Left lung (tissue), 10 donors: ENCODE results near the gene DUT. TPM values are rescaled to one million over a fixed set of nuclear protein-coding genes. Genes with fewer than 3 reads are reported as not detected.

Source experiments
- ATAC-seq: fragments of 200-7000 bp; cut with Tn5 transposase; one replicate; pipeline ENCODE4 v1.9.1; 2020; ENCODE audit warnings: moderate library complexity
- DNase-seq, 4 donors: peaks; one replicate each; pipeline ENCODE4 v3.0.0-alpha.2; 2013 to 2020
- H3K27ac ChIP-seq, 2 donors: fragments of 200-600 bp; sonication (generic) in 1 of 2; one replicate each; pipeline versions ENCODE4 v1.5.0 to v1.8.0; 2020 to 2021
- H3K27me3 ChIP-seq, 2 donors: fragments of 200-600 bp; sonication (generic) in 1 of 2; one replicate each; pipeline versions ENCODE4 v1.5.0 to v1.8.0; 2020 to 2021
- H3K36me3 ChIP-seq, 2 donors: fragments of 200-600 bp; sonication (generic) in 1 of 2; one replicate each; pipeline versions ENCODE4 v1.5.0 to v1.8.0; 2020 to 2021
- H3K4me1 ChIP-seq, 2 donors: fragments of 200-600 bp; one replicate each; pipeline ENCODE4 v1.8.0; 2021
- H3K4me3 ChIP-seq, 2 donors: fragments of 200-600 bp; sonication (generic) in 1 of 2; one replicate each; pipeline versions ENCODE4 v1.5.0 to v1.8.0; 2020 to 2021; ENCODE audit warnings: mild to moderate bottlenecking in 1 of 2
- H3K9me3 ChIP-seq, 2 donors: fragments of 200-600 bp; sonication (generic) in 1 of 2; one replicate each; pipeline versions ENCODE4 v1.5.0 to v1.8.0; 2020 to 2021
- intact Hi-C, 2 donors: fragments of 100-400 bp; cut with DNase I; formaldehyde crosslinking; loops; one replicate each; pipeline versions ENCODE4 v1.11.2 to v1.14.2; 2022
- polyA plus RNA-seq, 6 donors: library from polyadenylated mRNA; unstranded; fragments of 120-200 nt; gene quantifications; one replicate each; pipeline ENCODE4 v1.2.1, GENCODE V29; 2013; ENCODE audit not compliant: insufficient read length in 6 of 6
- total RNA-seq, 2 donors: library from RNA; stranded (reverse); fragmentation: NEBNext Ultra II Directional; extraction: Animal tissue kit (Norgen Biotek cat#: 25700); gene quantifications; one replicate each; pipeline ENCODE4 v1.2.1, GENCODE V29; 2021
- TF ChIP-seq, protein P1 (sequence below), 2 donors: fragments of 200-600 bp; sonication (generic) in 1 of 2; IDR thresholded peaks; one replicate each; pipeline versions ENCODE4 v1.5.0 to v1.8.0; 2021; ENCODE audit warnings: antibody characterized with exemption in 2 of 2
- donor health status: DM: no; HTN: yes; CAD: no.
- donor health status: DM: no; HTN: no; CAD: no.

DUT gene
- total and polyA plus RNA-seq, 8 donors: 78.0 to 176 (median 167) TPM

GRCh38 chr15:48309740-48310139 lies 21.5 kb upstream of the DUT start:
- no peak overlapping the region for H3K27ac ChIP-seq
- no peaks in the 10 kb centered on the region for H3K36me3 ChIP-seq
- no peaks in the 10 kb centered on the region for H3K27me3 ChIP-seq
- H3K4me3 ChIP-seq: no peak overlapping the region
- no peaks in the 10 kb centered on the region for H3K4me1 ChIP-seq
- ATAC-seq (no peak), DNase-seq (no peak)
- intact Hi-C loops: no loop called here
- H3K9me3 ChIP-seq: no peaks in the 10 kb centered on the region
- TF ChIP-seq, protein P1, sequence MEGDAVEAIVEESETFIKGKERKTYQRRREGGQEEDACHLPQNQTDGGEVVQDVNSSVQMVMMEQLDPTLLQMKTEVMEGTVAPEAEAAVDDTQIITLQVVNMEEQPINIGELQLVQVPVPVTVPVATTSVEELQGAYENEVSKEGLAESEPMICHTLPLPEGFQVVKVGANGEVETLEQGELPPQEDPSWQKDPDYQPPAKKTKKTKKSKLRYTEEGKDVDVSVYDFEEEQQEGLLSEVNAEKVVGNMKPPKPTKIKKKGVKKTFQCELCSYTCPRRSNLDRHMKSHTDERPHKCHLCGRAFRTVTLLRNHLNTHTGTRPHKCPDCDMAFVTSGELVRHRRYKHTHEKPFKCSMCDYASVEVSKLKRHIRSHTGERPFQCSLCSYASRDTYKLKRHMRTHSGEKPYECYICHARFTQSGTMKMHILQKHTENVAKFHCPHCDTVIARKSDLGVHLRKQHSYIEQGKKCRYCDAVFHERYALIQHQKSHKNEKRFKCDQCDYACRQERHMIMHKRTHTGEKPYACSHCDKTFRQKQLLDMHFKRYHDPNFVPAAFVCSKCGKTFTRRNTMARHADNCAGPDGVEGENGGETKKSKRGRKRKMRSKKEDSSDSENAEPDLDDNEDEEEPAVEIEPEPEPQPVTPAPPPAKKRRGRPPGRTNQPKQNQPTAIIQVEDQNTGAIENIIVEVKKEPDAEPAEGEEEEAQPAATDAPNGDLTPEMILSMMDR (IDR thresholded peaks at IDR 0.05): no peak

DNA sequence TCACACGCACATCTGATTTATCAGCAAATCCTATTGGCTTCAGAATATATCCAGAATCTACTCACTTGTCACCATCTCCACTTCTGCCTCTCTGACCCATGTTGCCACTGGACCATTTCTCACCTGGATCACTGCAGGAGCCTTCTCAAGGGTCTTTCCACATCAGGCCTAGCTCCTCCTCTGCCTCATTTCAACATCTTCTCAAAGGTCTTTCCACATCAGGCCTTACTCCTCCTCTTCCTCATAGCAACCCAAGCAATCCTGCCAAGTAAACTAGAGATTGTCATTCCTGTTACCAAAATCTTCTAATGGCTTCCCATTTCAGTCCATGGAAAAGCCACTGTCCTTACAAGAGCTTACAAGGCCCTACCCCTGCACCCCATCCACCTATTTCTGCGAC lies 18.0 kb upstream of the DUT start:
- intact Hi-C loops: no loop called here
- H3K27ac ChIP-seq: no peak overlapping the region
- TF ChIP-seq, protein P1 (IDR thresholded peaks at IDR 0.05): no peak
- no peaks in the 10 kb centered on the region for H3K27me3 ChIP-seq
- no peak overlapping the region for H3K4me3 ChIP-seq
- H3K4me1 ChIP-seq: no peaks in the 10 kb centered on the region
- no peak for DNase-seq
- H3K36me3 ChIP-seq: no peaks in the 10 kb centered on the region
- no peaks in the 10 kb centered on the region for H3K9me3 ChIP-seq
- no peak for ATAC-seq

GRCh38 chr15:48315041-48315440 lies 16.2 kb upstream of the DUT start:
- ATAC-seq: no peak
- H3K27ac ChIP-seq: no peak overlapping the region

GRCh38 chr15:48317221-48317620 lies 14.0 kb upstream of the DUT start:
- Histone ChIP-seq H3K27ac (no peak overlapping the region), H3K4me1 (no peaks in the 10 kb centered on the region), H3K4me3 (no peak overlapping the region), H3K36me3 (no peaks in the 10 kb centered on the region), H3K9me3 (no peaks in the 10 kb centered on the region), H3K27me3 (no peaks in the 10 kb centered on the region)
- ATAC-seq (no peak), DNase-seq (no peak)
- TF ChIP-seq, protein P1 (IDR thresholded peaks at IDR 0.05): no peak
- intact Hi-C loops: no loop called here

More at GRCh38 chr15:48315041-48315440, 16.2 kb upstream of the DUT start:
- TF ChIP-seq, protein P1 (IDR thresholded peaks at IDR 0.05): no peak
- intact Hi-C loops: no loop called here
- no peaks in the 10 kb centered on the region for H3K27me3 ChIP-seq
- DNase-seq: no peak
- H3K9me3 ChIP-seq: no peaks in the 10 kb centered on the region
- H3K4me1 ChIP-seq: no peaks in the 10 kb centered on the region
- H3K4me3 ChIP-seq: no peak overlapping the region
- H3K36me3 ChIP-seq: no peaks in the 10 kb centered on the region

DNA sequence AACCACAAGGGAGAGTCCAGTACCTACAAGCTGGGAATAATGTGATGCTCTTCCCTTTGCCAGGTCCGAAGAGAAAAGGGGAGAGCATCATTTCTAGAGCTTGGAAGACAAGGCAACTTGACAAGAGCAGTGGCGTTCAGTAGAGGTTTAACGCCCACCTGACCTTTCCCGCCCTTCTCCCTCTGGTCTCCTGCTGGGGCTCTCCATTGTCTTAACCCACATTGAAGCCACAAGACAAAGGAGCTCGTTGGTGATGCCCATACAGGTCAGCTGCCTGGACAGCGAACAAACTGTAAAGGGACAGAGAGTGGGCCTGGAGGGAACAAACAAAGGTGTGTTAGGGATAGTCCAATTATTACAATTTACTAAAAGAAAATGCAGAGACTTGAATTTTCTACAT lies 13.1 kb upstream of the DUT start:
- TF ChIP-seq, protein P1 (IDR thresholded peaks at IDR 0.05): no peak
- no peak overlapping the region for H3K27ac ChIP-seq
- ATAC-seq (no peak), DNase-seq (no peak)
- no peaks in the 10 kb centered on the region for H3K9me3 ChIP-seq
- no peaks in the 10 kb centered on the region for H3K27me3 ChIP-seq
- no peak overlapping the region for H3K4me3 ChIP-seq
- intact Hi-C loops: no loop called here
- no peaks in the 10 kb centered on the region for H3K4me1 ChIP-seq
- H3K36me3 ChIP-seq: no peaks in the 10 kb centered on the region
